Right lobe of liver (tissue), 6 donors: ENCODE data around the gene LRCH1. TPM values are rescaled to one million over a fixed set of nuclear protein-coding genes. Genes with fewer than 3 reads are reported as not detected.

Experiments used
- ATAC-seq, 4 donors: fragments of 200-7000 bp; cut with Tn5 transposase; one replicate each; pipeline ENCODE4 v1.9.1; 2020; ENCODE audit warnings: mild to moderate bottlenecking in 4 of 4, moderate library complexity in 4 of 4
- DNase-seq, 3 donors: peaks; one replicate each; pipeline ENCODE4 v3.0.0-alpha.2; 2020
- H3K27ac ChIP-seq, 3 donors: fragments of 200-600 bp; one replicate each; pipeline ENCODE4 v1.8.0; 2022
- H3K27me3 ChIP-seq, 2 donors: fragments of 200-600 bp; one replicate each; pipeline ENCODE4 v1.8.0; 2022
- H3K36me3 ChIP-seq, 4 donors: fragments of 200-600 bp; sonication (generic) in 1 of 4; one replicate each; pipeline versions ENCODE4 v1.5.1 to v1.8.0; 2017 to 2022; ENCODE audit warnings: control low read depth in 1 of 4
- H3K4me1 ChIP-seq, 4 donors: fragments of 200-600 bp; sonication (generic) in 1 of 4; one replicate each; pipeline versions ENCODE4 v1.5.1 to v1.8.0; 2017 to 2022; ENCODE audit warnings: control low read depth in 1 of 4
- H3K4me3 ChIP-seq, 3 donors: fragments of 200-600 bp; one replicate each; pipeline ENCODE4 v1.8.0; 2022
- H3K9me3 ChIP-seq, 4 donors: fragments of 200-600 bp; sonication (generic) in 1 of 4; one replicate each; pipeline versions ENCODE4 v1.5.1 to v1.8.0; 2017 to 2022; ENCODE audit warnings: control low read depth in 1 of 4
- POLR2A ChIP-seq: fragments of 450-650 bp; IDR thresholded peaks from one replicate; pipeline ENCODE4 v1.6.1; 2017; ENCODE audit warnings: antibody characterized with exemption, mild to moderate bottlenecking
- WGBS: methylation state at CpG from one replicate; pipeline ENCODE4 v1.1.6; 2018; ENCODE audit warnings: low coverage, low lambda C conversion rate; ENCODE audit not compliant: insufficient coverage; ENCODE audit errors: missing lambda C conversion rate; 5-methylcytosine and 5-hydroxymethylcytosine counted together
- intact Hi-C, 2 donors: fragments of 100-400 bp; cut with DNase I; formaldehyde crosslinking; loops; one replicate each; pipeline versions ENCODE4 v1.11.2 to v1.14.1; 2022
- total RNA-seq, 6 experiments: library from RNA; depleted of rRNA in 2 of 6; stranded (reverse); fragments of >200 nt in 2 of 6; fragmentation: NEBNext Ultra II Directional in 3 of 6; extraction: Animal tissue kit (Norgen Biotek cat#: 25700) in 3 of 6; gene quantifications; one replicate each; pipeline versions ENCODE4 v1.1.0 to v1.2.4, GENCODE V29; 2016 to 2023
- TF ChIP-seq, protein P1 (sequence below), 4 donors: fragments of 200-600 bp in 3 of 4; fragments of 450-650 bp in 1 of 4; IDR thresholded peaks; one replicate each; pipeline versions ENCODE4 v1.5.1 to v1.8.0; 2016 to 2022; ENCODE audit warnings: antibody characterized with exemption in 4 of 4, mild to moderate bottlenecking in 2 of 4
- donor health status: DM: no; HTN: yes; CAD: no.
- donor health status: DM: no; HTN: no; CAD: no.
- donor health status: DM: no; HTN: no; CAD: no.
- donor health status: DM: no; HTN: yes; CAD: no.
- donor health status: DM: no; HTN: yes; CAD: no.

Gene LRCH1
- total RNA-seq, 6 experiments from 2014 or later, result 5.4 to 9.6 (median 7.7) TPM

DNA sequence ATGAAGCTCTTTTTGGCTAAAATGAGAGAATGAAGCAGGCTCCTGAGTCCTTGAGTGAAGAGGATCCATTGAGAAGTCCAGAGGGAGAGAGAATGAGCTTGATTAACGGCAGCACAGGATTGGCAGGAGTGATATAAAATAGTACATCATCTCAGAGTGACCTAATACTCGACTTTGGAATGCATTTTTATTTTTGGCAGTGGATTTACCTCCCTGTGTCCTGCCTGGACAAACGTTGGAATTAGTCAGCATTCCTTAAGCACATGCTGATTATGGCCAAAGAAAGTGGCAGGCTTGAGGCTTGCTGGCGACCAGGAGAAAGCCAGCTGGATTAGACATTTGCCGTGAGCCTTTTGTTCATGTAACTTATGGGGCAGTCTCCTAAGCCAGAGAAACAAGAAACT, 22.9 kb downstream of the LRCH1 start:
- Histone ChIP-seq H3K4me3 (no peak overlapping the region), H3K4me1 (peaks cover 0 to 10% (median 3%) of the 10 kb centered on the region in 4 donors), H3K27me3 (no peaks in the 10 kb centered on the region), H3K27ac (no peak overlapping the region), H3K9me3 (no peaks in the 10 kb centered on the region), H3K36me3 (no peaks in the 10 kb centered on the region)
- DNase-seq (no peak), ATAC-seq (peak; percentile 51 to 85 (median 66))
- WGBS, result 13% methylated on average over 4 of the region's 5 CpGs
- no peak for TF ChIP-seq POLR2A
- TF ChIP-seq, protein P1, sequence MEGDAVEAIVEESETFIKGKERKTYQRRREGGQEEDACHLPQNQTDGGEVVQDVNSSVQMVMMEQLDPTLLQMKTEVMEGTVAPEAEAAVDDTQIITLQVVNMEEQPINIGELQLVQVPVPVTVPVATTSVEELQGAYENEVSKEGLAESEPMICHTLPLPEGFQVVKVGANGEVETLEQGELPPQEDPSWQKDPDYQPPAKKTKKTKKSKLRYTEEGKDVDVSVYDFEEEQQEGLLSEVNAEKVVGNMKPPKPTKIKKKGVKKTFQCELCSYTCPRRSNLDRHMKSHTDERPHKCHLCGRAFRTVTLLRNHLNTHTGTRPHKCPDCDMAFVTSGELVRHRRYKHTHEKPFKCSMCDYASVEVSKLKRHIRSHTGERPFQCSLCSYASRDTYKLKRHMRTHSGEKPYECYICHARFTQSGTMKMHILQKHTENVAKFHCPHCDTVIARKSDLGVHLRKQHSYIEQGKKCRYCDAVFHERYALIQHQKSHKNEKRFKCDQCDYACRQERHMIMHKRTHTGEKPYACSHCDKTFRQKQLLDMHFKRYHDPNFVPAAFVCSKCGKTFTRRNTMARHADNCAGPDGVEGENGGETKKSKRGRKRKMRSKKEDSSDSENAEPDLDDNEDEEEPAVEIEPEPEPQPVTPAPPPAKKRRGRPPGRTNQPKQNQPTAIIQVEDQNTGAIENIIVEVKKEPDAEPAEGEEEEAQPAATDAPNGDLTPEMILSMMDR (IDR thresholded peaks at IDR 0.05), result no peak
- intact Hi-C loops, result no loop called here

DNA sequence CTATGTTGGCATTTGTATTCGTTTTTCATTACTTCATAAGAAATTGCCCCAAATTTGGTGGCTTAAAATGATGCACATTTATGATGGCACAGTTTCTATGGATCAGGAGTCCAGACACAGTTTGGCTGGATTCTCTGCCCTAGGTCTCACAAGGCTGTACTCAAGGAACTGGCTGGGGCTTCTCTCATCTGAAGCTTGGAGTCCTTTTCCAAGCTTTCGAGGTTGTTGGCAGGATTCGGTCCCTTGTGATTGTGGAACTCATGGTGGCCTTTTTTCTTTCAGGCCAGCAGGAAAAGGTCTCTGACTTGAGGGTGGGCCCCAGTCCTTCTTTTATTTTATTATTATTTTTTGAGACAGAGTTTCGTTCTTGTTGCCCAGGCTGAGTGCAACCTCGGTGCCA, 23.8 kb downstream of the LRCH1 start:
- WGBS, result 90% methylated on average over 4 of the region's 5 CpGs

DNA sequence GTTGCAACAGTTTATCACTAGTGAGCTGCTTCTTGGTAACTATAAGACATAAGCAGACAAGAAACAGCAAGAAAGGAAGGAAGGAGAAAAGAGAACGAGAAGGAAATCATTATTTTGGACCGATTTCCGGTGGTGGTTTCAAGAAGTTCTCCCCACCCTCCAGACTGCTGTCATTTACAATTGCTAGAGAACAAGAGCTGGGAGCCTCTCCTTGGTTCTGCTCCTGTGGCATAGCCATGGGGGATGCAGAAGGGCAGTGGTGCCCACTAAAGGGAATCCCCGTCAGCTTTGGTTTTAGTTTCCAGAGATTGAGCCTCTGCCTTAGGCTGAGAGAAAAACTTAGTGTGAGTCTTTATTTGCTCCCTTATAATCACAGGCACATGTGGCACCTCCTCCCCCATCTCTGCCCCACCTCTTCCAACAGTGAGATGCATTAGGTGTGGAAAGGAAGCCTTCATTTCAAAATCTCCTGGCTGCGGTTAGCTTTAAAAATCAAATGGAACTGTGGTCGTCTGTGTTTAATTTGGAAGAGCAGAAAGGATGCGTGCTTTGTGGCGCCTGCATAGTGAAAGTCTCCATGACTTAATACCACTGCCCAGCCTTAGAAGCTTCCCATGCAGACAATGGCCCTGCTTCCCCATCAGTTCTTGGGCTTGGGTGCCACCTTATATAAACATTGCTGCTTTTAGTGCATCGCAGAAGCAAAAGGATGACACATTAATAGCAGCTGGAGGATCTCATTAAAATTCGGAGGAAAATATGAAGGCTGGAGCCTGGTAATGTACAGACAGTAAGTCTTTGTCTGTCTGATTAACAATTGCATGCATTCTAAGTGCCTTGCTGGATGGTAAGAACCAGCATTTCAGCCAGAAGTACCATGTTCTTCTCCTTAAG, 25.0 kb downstream of the LRCH1 start:
- ATAC-seq, result no peak
- H3K9me3 ChIP-seq, result no peaks in the 10 kb centered on the region
- no peaks in the 10 kb centered on the region for H3K36me3 ChIP-seq
- no peak overlapping the region for H3K4me3 ChIP-seq
- TF ChIP-seq POLR2A, result no peak
- TF ChIP-seq, protein P1 (IDR thresholded peaks at IDR 0.05), result no peak
- peaks cover 0 to 10% (median 4%) of the 10 kb centered on the region in 4 donors for H3K4me1 ChIP-seq
- 63% methylated on average over 10 of the region's 10 CpGs for WGBS
- H3K27ac ChIP-seq, result no peak overlapping the region
- intact Hi-C loops, result no loop called here
- DNase-seq, result no peak
- H3K27me3 ChIP-seq, result no peaks in the 10 kb centered on the region

More for the DNA sequence above, 23.8 kb downstream of the LRCH1 start:
- Histone ChIP-seq H3K4me1 (peaks cover 0 to 10% (median 4%) of the 10 kb centered on the region in 4 donors), H3K36me3 (no peaks in the 10 kb centered on the region), H3K27ac (no peak overlapping the region), H3K9me3 (no peaks in the 10 kb centered on the region), H3K4me3 (no peak overlapping the region), H3K27me3 (no peaks in the 10 kb centered on the region)
- DNase-seq (no peak), ATAC-seq (no peak)
- no peak for TF ChIP-seq POLR2A
- TF ChIP-seq, protein P1 (IDR thresholded peaks at IDR 0.05), result no peak
- intact Hi-C loops, result no loop called here

DNA sequence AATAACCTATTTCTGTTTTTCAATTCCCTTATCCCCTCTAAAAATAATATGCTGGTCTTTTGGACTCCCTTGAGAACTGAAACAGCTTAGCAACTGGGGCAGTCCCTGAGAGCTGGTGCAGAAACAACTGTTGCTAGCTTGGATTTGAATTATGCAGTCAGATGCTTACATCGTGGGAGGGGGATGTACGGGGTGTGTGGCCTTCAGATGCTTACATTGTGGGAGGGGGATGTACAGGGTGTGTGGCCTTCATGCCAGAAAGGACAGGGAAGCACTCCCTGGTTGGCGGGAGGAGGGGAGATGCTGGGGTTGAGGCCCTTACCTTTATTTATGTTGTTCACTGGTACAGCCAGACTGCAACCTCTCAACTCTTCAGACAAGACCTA, 25.6 kb downstream of the LRCH1 start:
- DNase-seq (no peak), ATAC-seq (no peak)
- TF ChIP-seq, protein P1 (IDR thresholded peaks at IDR 0.05), result no peak
- no peak for TF ChIP-seq POLR2A
- H3K4me1 ChIP-seq, result peaks cover 0 to 15% (median 5%) of the 10 kb centered on the region in 4 donors
- intact Hi-C loops, result no loop called here
- no peaks in the 10 kb centered on the region for H3K9me3 ChIP-seq
- H3K4me3 ChIP-seq, result no peak overlapping the region
- no peaks in the 10 kb centered on the region for H3K27me3 ChIP-seq
- WGBS, result 73% methylated on average over 2 of the region's 3 CpGs
- H3K27ac ChIP-seq, result no peak overlapping the region
- no peaks in the 10 kb centered on the region for H3K36me3 ChIP-seq
